ENCODE results near the gene XYLT1.

The XYLT1 gene

DNA sequence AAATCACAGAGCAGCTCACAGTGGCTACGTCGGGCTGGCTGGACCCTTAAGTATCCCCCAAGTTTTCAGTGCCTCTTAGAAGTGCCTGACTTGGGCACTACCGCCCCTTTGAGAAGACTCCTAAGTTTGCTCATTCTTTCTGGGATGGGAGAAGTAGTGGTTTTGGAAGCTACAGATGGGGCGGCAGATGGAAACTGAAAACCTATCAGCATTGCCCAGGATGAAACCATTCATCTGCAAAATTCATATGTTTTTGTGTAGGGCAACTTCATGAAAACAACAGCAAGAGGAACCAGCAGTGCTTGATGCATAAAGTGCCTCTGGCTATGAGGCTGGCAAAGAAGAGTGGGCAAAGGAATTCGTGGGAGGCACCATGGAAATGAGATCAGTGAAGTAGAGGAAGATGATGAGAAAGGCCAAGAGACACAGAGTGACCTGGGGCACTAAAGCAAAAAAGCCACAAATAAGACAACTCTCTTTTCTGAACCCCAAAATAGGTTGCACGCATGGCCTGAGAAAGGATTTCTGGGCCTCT lies 277.1 kb downstream of the XYLT1 start:
- no peak for DNase-seq (ENCODE audit: low read depth in 2 of 2)

GRCh38 chr16:17184026-17184425 lies 286.7 kb downstream of the XYLT1 start:
- no peak for DNase-seq (ENCODE audit: low read depth in 2 of 2)

DNA sequence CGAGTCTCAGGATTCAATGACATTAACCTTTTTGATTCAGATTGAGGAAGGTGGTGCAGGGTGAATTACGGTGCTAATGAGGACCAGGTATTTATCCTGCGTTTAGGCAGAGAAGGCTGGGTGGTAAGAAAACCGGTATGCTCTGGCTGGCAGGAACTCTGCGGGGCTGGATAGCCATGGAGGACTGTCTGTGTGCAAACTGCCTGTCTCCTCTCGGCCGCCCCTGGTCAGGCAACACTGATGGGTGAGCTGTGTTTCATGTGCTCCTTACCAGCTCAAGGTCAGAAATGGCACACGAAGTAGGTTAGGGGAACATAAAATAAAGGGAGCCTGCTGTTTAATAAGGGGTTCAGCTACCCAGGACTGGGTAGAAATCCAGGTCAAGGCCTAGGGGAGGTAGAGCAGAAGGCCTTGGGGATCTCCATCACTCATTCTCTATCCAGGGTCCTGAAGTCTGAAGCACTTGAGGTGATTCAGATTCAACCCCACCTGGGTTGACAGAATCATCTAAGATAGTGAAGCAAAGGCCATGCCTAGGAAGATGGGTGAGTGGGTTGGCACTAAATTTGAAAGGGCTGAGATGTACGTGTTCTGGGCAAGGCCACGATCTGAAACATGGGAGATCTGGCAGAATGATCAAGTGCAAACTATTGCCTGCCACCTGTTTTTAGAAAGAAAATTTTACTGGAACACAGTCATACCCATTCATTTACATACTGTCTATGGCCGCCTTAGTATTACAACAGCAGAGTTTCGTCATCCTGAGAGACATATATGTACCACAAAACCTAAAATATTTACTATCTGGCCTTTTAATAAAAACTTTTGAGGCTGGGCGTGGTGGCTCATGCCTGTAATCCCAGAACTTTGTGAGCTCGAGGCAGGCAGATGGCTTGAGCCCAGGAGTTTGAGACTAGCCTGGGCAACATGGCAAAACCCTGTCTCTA lies 292.5 kb downstream of the XYLT1 start:
- no peak for DNase-seq (ENCODE audit: low read depth in 2 of 2)

DNA sequence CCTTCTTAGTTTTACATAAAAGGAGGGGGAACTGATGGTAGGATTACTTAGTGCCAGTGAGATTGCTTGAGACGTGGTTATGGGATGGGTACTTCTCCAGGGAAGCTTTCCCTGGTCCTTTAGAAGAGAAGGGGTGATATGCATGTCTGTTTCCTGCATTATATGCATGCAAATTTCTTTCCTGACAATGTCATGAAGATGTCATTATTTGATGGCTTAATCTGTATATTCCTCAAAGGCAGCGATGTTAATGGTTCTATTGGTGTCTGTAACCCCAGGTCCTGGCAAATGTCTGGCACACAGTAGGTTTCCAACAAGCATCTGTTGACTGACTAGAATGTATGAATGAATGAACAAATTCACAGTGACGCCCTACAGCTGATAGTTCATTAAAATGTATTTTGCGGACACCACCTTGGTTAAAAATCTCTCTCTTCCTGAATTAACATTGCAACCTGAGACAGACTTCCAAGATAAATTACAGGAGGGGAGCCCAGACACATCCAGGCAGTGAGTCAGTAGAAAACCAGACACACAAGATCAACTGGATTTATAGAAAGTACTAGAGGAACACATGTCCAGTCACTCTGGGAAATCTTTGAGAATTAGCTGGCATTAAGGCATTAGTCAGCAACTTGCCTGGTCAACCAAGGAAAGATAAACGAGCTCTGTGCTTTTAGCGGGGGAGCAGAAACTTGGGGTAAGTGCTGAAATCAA lies 293.4 kb downstream of the XYLT1 start:
- no peak for DNase-seq (ENCODE audit: low read depth in 2 of 2)

- DNase-seq (ENCODE audit: low read depth in 2 of 2): no peak
Observed at GRCh38 chr16:17176199-17176598, 294.6 kb downstream of the XYLT1 start.

DNA sequence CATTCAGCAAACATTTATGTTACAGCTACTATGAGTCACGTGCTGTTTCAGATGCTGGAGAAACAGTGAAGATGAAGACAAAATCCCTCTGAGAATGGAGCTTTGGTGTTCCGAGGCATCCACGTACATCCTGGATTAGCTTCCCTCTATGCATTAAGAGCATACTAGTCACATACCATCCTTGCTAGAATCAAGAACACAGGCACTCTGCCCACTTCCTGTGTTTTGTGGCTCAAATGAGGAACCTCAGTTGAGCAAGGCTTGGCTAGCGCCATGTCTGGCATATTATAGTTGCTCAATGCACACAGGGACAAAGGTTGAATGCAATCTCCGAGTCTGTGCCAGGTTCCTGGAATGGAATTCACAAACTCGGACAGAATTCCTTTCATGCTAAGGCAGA lies 297.5 kb downstream of the XYLT1 start:
- no peak for DNase-seq (ENCODE audit: low read depth in 2 of 2)

- DNase-seq (ENCODE audit: low read depth in 2 of 2): no peak
Observed at GRCh38 chr16:17171250-17172143, 299.3 kb downstream of the XYLT1 start.

GRCh38 chr16:17170435-17170834 lies 300.3 kb downstream of the XYLT1 start:
- no peak for DNase-seq (ENCODE audit: low read depth in 2 of 2)

DNA sequence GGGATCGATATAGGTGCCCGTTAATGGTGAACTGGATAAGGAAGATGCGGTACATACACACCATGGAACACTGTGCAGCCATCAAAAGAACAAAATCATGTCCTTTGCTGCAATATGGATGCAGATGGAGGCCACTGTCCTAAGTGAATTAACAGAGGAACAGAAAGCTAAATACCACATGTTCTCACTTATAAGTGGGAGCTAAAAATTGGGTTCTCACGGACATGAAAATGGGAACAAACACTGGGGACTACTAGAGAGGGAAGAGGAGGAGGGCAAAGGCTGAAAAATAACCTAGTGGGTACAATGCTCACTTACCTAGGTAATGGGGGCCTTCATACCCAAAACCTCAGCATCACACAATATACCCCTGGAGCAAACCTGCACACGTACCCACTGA lies 302.6 kb downstream of the XYLT1 start:
- no peak for DNase-seq (ENCODE audit: low read depth in 2 of 2)

DNA sequence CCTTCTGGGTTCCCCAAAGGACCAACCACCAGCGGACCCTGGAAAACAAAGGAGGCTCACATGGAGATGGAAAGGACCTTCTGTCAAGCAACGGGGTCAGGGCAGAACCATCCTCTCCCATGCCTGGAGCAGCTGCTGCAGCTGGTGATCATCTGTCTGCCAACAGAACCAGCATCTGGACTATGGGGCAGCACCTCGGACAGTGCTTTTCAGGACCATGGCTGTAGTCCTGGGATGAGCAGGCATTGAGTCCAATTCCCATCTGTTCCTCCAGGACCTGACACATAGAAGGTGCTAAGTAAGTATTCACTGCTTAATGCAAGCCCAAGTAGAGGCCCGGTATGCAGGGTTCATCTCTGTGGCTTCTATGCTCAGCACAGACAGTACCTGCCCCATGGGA lies 304.7 kb downstream of the XYLT1 start:
- no peak for DNase-seq (ENCODE audit: low read depth in 2 of 2)

DNA sequence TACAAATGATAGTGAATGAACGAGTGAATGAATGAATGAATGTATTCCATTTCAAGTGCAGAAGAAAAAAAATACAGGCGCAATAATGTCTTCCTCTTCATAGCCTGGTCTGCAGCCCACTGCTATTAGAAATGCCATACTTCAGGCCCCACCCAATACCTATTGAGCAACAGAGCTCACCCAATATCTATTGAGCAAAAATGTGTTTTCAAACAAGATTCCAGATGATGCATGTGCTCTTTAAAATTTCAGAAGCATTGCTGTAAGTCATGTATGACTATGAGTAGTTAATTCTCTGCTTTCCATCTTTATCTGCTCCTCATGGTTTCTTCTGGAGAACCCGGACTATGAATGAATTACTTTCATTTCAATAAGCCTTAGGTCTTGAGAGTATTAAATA lies 308.2 kb downstream of the XYLT1 start:
- DNase-seq (ENCODE audit: low read depth in 2 of 2): no peak

DNA sequence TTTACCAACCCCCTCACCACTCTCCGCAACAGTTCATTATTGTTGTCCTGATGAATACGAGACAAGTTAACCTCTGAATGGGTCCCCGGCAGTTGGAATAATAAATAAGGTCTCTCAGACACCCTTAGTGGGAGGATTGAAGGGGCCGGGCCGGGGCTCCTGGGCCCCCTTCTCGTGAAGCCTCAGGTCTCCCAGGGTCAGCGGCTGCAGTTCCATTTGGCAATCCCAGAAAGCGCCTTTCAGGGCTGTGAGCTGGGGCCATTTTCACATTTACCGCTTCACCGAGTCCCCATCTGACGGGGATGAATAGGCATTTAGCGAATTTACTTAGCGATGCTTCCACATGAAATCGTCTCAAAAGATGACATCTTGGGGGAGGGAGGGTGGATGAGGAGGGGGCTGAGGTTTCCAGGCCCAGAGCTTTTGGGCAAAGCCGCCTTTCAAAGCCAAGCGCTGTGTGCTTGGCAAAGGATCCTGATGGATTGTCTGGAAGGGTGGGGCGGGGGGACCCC lies 309.8 kb downstream of the XYLT1 start:
- DNase-seq (ENCODE audit: low read depth in 2 of 2): no peak

DNA sequence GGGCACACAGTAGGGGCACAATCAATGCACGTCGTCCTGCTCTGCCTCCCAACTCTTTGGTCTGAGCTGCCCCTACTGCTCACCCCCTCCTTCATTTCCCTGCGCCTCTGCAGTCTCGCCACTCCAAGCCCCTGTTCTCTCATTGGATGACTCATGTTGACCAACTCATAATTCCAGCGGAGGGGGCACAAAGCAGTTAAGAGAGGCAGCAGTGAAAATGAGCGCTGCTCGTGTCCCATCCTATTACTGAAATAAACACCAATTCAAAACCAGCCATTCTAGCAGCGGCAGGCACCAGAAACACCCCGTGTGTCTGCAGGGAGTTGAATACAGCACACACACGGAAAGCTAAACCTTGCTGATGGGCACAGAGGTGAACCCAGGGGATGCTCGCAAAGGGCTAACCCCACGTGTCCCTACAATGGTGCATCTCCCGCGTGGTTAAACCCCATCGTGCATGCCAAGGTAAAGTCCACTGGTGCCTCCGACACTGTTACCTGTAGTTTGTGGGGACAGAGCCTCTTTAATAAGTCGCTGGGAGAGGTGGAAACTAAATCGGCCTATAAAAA lies 310.4 kb downstream of the XYLT1 start:
- DNase-seq (ENCODE audit: low read depth in 2 of 2): no peak

DNA sequence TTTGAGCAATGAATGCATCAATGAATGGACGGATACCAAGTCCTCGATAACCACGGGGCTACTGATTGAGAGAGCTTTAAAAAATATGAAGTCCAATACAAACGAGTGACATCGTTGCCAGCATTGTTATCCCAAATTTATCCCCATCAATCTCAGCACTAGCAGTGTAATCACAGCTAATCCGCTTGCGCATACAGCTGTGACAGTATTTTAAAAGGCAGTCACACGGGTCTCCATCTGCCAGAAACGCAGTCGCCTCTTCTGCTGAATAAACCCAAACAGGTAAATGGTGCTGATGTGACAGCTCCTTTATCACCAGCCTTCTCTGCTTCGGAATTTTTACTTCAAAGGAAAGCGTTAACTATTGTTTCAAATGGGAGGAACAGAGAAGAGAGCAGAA lies 311.1 kb downstream of the XYLT1 start:
- DNase-seq (ENCODE audit: low read depth in 2 of 2): no peak

GRCh38 chr16:17155936-17156335 lies 314.8 kb downstream of the XYLT1 start:
- DNase-seq (ENCODE audit: low read depth in 2 of 2): no peak

- DNase-seq (ENCODE audit: low read depth in 2 of 2): no peak
Observed at GRCh38 chr16:17155485-17155884, 315.3 kb downstream of the XYLT1 start.

DNA sequence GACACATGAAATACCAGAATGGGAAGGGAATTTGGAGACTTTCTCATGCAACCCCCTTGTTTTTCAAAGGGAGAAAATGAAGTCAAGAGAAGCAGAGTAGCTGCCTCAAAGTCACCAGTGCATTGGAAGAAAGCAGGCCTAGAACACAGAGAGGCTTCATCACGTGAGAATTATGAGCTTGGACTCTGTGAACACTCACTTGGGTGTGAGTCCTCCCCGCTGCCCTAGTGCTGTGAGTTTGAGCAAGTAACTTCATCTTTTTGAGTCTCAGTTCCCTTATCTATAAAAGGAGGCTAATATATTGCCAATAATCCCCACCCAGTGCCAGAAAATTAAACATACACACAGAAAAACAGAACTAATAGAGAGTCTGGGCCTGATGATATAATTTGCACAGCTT lies 315.8 kb downstream of the XYLT1 start:
- no peak for DNase-seq (ENCODE audit: low read depth in 2 of 2)

DNA sequence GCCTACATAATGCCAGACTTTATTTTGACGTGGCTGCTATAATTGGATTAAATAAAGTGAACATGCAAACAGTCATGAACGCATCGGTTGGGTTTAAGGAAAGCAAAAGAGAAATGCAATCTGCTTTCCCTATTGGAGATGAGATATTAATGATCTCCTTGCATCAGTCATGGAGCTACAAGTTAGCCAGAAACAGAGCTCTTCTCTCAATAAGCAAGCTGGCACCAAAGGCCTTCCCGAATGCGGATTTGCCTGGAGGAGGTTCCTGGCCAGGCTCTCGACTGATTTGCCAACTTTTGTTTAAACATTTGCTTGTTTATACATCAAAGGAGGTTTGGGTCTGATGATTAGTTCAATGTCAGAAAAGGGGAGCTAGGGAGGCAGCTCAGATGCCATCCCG lies 318.4 kb downstream of the XYLT1 start:
- no peak for DNase-seq (ENCODE audit: low read depth in 2 of 2)

- no peak for DNase-seq (ENCODE audit: low read depth in 2 of 2)
Observed at GRCh38 chr16:17151335-17151734, 319.4 kb downstream of the XYLT1 start.

GRCh38 chr16:17149904-17150483 lies 320.8 kb downstream of the XYLT1 start:
- DNase-seq (ENCODE audit: low read depth in 2 of 2): no peak

- DNase-seq (ENCODE audit: low read depth in 2 of 2): no peak
Observed at GRCh38 chr16:17147942-17148341, 322.8 kb downstream of the XYLT1 start.

Data from stimulated activated CD8-positive, alpha-beta memory T cell treated with anti-CD3 and anti-CD28 coated beads, Interleukin-7, amount 100 ng/mL, for 1 hour (primary cell).